ENCODE measurements around the gene SIM1.

SIM1 gene

GRCh38 chr6:100464903-100465700 is at the start of gene SIM1:
Gene SIM1 (minus strand): TSS chr6:100464921. CDS start chr6:100463468, 1,453 bp downstream.
- DNase-seq: no peak

GRCh38 chr6:100512203-100512862 is 47.6 kb upstream of the SIM1 start:
- no peak for DNase-seq

- no peak for DNase-seq
Measured at GRCh38 chr6:100509101-100509500, 44.4 kb upstream of the SIM1 start.

GRCh38 chr6:100506651-100507050 is 41.9 kb upstream of the SIM1 start:
- DNase-seq: no peak

GRCh38 chr6:100504786-100505737 is 40.3 kb upstream of the SIM1 start:
- DNase-seq: no peak

GRCh38 chr6:100503043-100503705 is 38.5 kb upstream of the SIM1 start:
- no peak for DNase-seq

GRCh38 chr6:100493206-100493888 is 28.6 kb upstream of the SIM1 start:
- no peak for DNase-seq

GRCh38 chr6:100491952-100492670 is 27.4 kb upstream of the SIM1 start:
- no peak for DNase-seq

- no peak for DNase-seq
Measured at GRCh38 chr6:100490065-100490464, 25.3 kb upstream of the SIM1 start.

- no peak for DNase-seq
Measured at GRCh38 chr6:100488244-100488643, 23.5 kb upstream of the SIM1 start.

- DNase-seq: no peak
Measured at GRCh38 chr6:100487638-100488037, 22.9 kb upstream of the SIM1 start.

- no peak for DNase-seq
Measured at GRCh38 chr6:100485268-100485667, 20.5 kb upstream of the SIM1 start.

- no peak for DNase-seq
Measured at GRCh38 chr6:100484474-100484873, 19.8 kb upstream of the SIM1 start.

- no peak for DNase-seq
Measured at GRCh38 chr6:100482698-100483097, 18.0 kb upstream of the SIM1 start.

GRCh38 chr6:100479179-100480035 is 14.7 kb upstream of the SIM1 start:
- peak in 1 of 2 experiments; percentile 54 for DNase-seq

GRCh38 chr6:100475554-100476320 is 11.0 kb upstream of the SIM1 start:
- no peak for DNase-seq

- DNase-seq: no peak
Measured at GRCh38 chr6:100473182-100473581, 8.5 kb upstream of the SIM1 start.

- no peak for DNase-seq
Measured at GRCh38 chr6:100472674-100473073, 8.0 kb upstream of the SIM1 start.

GRCh38 chr6:100470422-100471120 is 5.8 kb upstream of the SIM1 start:
- DNase-seq: no peak
